GM23338 (cell line): ENCODE data around the gene GPC5. TPM values are rescaled to one million over a fixed set of nuclear protein-coding genes. Genes with fewer than 3 reads are reported as not detected.

Experiments
- ATAC-seq: fragments of 200-7000 bp; cut with Tn5 transposase; 3 replicates; pipeline ENCODE4 v1.9.1; 2020
- DNase-seq: peaks from one replicate; pipeline ENCODE4 v3.0.0-alpha.2; 2015; ENCODE audit warnings: low spot score
- H2AFZ ChIP-seq: fragments of 200-600 bp; sonication (generic); 2 replicates; pipeline ENCODE4 v1.8.0; 2016; ENCODE audit warnings: antibody characterized with exemption, mild to moderate bottlenecking, moderate library complexity
- H3F3A ChIP-seq: fragments of 200-600 bp; sonication (generic); replicated peaks from 2 replicates; pipeline ENCODE4 v1.8.0; 2017; ENCODE audit warnings: antibody characterized with exemption, mixed run types, low read depth
- H3K27ac ChIP-seq: fragments of 200-600 bp; sonication (generic); 2 replicates; pipeline ENCODE4 v1.6.1; 2016; ENCODE audit warnings: low read depth
- H3K27me3 ChIP-seq: fragments of 200-600 bp; sonication (generic); 2 replicates; pipeline ENCODE4 v1.8.0; 2016; ENCODE audit warnings: mild to moderate bottlenecking, mixed run types, moderate library complexity; ENCODE audit not compliant: insufficient read depth
- H3K36me3 ChIP-seq: fragments of 200-600 bp; sonication (generic); 2 replicates; pipeline ENCODE4 v1.8.0; 2016; ENCODE audit warnings: mild to moderate bottlenecking; ENCODE audit not compliant: insufficient read depth
- H3K4me1 ChIP-seq: fragments of 200-600 bp; sonication (generic); 2 replicates; pipeline ENCODE4 v1.8.0; 2016; ENCODE audit warnings: mild to moderate bottlenecking, moderate library complexity; ENCODE audit not compliant: insufficient read depth
- H3K4me2 ChIP-seq: fragments of 200-600 bp; sonication (generic); 2 replicates; pipeline ENCODE4 v1.7.1; 2017; ENCODE audit warnings: mixed run types
- H3K4me3 ChIP-seq: fragments of 200-600 bp; sonication (generic); 2 replicates; pipeline ENCODE4 v1.6.1; 2016; ENCODE audit warnings: mixed run types
- H3K79me2 ChIP-seq: fragments of 200-600 bp; sonication (generic); replicated peaks from 2 replicates; pipeline ENCODE4 v1.8.0; 2017; ENCODE audit warnings: mild to moderate bottlenecking; ENCODE audit not compliant: insufficient read depth
- H3K9me2 ChIP-seq: fragments of 200-600 bp; sonication (generic); 2 replicates; pipeline ENCODE4 v1.8.0; 2017; ENCODE audit not compliant: insufficient read depth
- H4K20me1 ChIP-seq: fragments of 200-600 bp; sonication (generic); replicated peaks from 2 replicates; pipeline ENCODE4 v1.8.0; 2017; ENCODE audit warnings: mild to moderate bottlenecking; ENCODE audit not compliant: insufficient read depth
- H3K27ac Mint-ChIP-seq: 2 replicates; pipeline ENCODE4 v1.8.0; 2020; ENCODE audit warnings: inconsistent platforms, mild to moderate bottlenecking, moderate library complexity, mixed read lengths
- H3K27me3 Mint-ChIP-seq: 3 replicates; pipeline ENCODE4 v1.8.0; 2022; ENCODE audit warnings: low read depth, mild to moderate bottlenecking, moderate library complexity, mixed read lengths, inconsistent platforms; ENCODE audit not compliant: insufficient read depth, poor library complexity
- H3K36me3 Mint-ChIP-seq: 3 replicates; pipeline ENCODE4 v1.8.0; 2021; ENCODE audit warnings: low read depth, mild to moderate bottlenecking, inconsistent platforms, moderate library complexity, mixed read lengths
- H3K4me1 Mint-ChIP-seq: 3 replicates; pipeline ENCODE4 v1.8.0; 2020; ENCODE audit warnings: mild to moderate bottlenecking, inconsistent platforms, mixed read lengths
- H3K4me3 Mint-ChIP-seq: 3 replicates; pipeline ENCODE4 v1.8.0; 2021; ENCODE audit warnings: moderate library complexity, mild to moderate bottlenecking, inconsistent platforms, mixed read lengths
- H3K9me3 Mint-ChIP-seq: 3 replicates; pipeline ENCODE4 v1.8.0; 2020; ENCODE audit warnings: moderate library complexity, mild to moderate bottlenecking, inconsistent platforms, mixed read lengths
- CREB1 ChIP-seq: fragments of 250-450 bp; sonication (Bioruptor Pico); IDR thresholded peaks from 2 replicates; pipeline ENCODE4 v1.5.0; 2020; ENCODE audit warnings: low read depth, mild to moderate bottlenecking, moderate library complexity
- CTCF ChIP-seq, 2 experiments: fragments of 200-600 bp in 1 of 2; sonication (generic) in 1 of 2; conservative IDR thresholded peaks; 2 replicates each; pipeline versions ENCODE4 v1.5.1 to v1.6.1; 2016 to 2017; ENCODE audit warnings: antibody characterized with exemption in 2 of 2, low read depth in 2 of 2, mild to moderate bottlenecking in 2 of 2, moderate library complexity in 1 of 2
- ETS1 ChIP-seq: IDR thresholded peaks from 2 replicates; pipeline ENCODE4 v1.6.1; 2016; ENCODE audit warnings: antibody characterized with exemption
- EZH2 ChIP-seq: fragments of 200-600 bp; sonication (generic); IDR thresholded peaks from one replicate; pipeline ENCODE4 v1.8.0; 2017; ENCODE audit warnings: antibody characterized with exemption, mild to moderate bottlenecking, low read depth; ENCODE audit not compliant: unreplicated experiment
- EZH2phosphoT487 ChIP-seq: fragments of 200-600 bp; sonication (generic); IDR thresholded peaks from one replicate; pipeline ENCODE4 v1.8.1; 2018; ENCODE audit warnings: antibody characterized with exemption; ENCODE audit not compliant: unreplicated experiment
- JUNB ChIP-seq: IDR thresholded peaks from one replicate; pipeline ENCODE4 v1.6.1; 2016; ENCODE audit warnings: antibody characterized with exemption; ENCODE audit not compliant: unreplicated experiment
- POLR2AphosphoS5 ChIP-seq: IDR thresholded peaks from 2 replicates; pipeline ENCODE4 v1.6.1; 2016; ENCODE audit warnings: antibody characterized with exemption, low read depth
- STAT1 ChIP-seq: IDR thresholded peaks from one replicate; pipeline ENCODE4 v1.6.1; 2016; ENCODE audit warnings: antibody characterized with exemption; ENCODE audit not compliant: unreplicated experiment
- ZNF114 ChIP-seq: fragments of 250-450 bp; sonication (Bioruptor Pico); IDR thresholded peaks from 2 replicates; pipeline ENCODE4 v1.5.0; 2020; ENCODE audit warnings: mild to moderate bottlenecking, moderate library complexity
- ZNF462 ChIP-seq: fragments of 250-450 bp; sonication (Bioruptor Pico); IDR thresholded peaks from 2 replicates; pipeline ENCODE4 v1.5.0; 2020; ENCODE audit warnings: mild to moderate bottlenecking, moderate library complexity
- polyA plus RNA-seq: library from polyadenylated mRNA; unstranded; fragments of >200 nt; fragmentation: Nextera tagmentation; extraction: Ambion mirVana; gene quantifications from 2 replicates; pipeline ENCODE4 v1.2.1, GENCODE V29; 2016
- total RNA-seq: library from RNA; depleted of rRNA; stranded (reverse); fragments of >200 nt; shearing (Covaris generic); gene quantifications from 2 replicates; pipeline ENCODE4 v1.2.3, GENCODE V29; 2014

The GPC5 gene
- total and polyA plus RNA-seq, 2 experiments from 2014 or later = 0.95 to 1.1 TPM

GRCh38 chr13:91529739-91530482, 131.5 kb downstream of the GPC5 start:
- Histone ChIP-seq H3K4me2 (no peak overlapping the region), H3K9me2 (no peaks in the 10 kb centered on the region), H3K4me3 (no peak overlapping the region), H3K4me1 (no peaks in the 10 kb centered on the region; the same call in 1 of the 2 replicates), H3K27ac (no peak overlapping the region), H2AFZ (no peak overlapping the region), H4K20me1 (no peaks in the 10 kb centered on the region), H3F3A (no peaks in the 10 kb centered on the region), H3K36me3 (no peaks in the 10 kb centered on the region), H3K27me3 (no peaks in the 10 kb centered on the region), H3K79me2 (no peaks in the 10 kb centered on the region)
- Mint-ChIP-seq H3K9me3 (peaks cover 10% of the 10 kb centered on the region; the same call in 1 of the 3 replicates), H3K36me3 (peaks cover 3% of the 10 kb centered on the region; the same call in 1 of the 3 replicates), H3K27me3 (no peaks in the 10 kb centered on the region), H3K4me1 (peaks cover 2% of the 10 kb centered on the region), H3K4me3 (no peak overlapping the region), H3K27ac (no peak overlapping the region)
- no peak for ATAC-seq
- no peak for DNase-seq
- TF ChIP-seq CREB1 (CRISPR knock-in tag) = no peak
- no peak for TF ChIP-seq EZH2
- TF ChIP-seq STAT1 = no peak
- no peak for TF ChIP-seq CTCF (conservative IDR thresholded peaks at IDR 0.05; ENCODE audit: low read depth in 2 of 2)
- TF ChIP-seq ZNF114 (CRISPR knock-in tag) = no peak
- TF ChIP-seq JUNB = no peak
- no peak for TF ChIP-seq ETS1
- TF ChIP-seq POLR2AphosphoS5 = no peak

- H3K79me2 ChIP-seq = no peaks in the 10 kb centered on the region
- no peak for ATAC-seq
- peaks cover 4% of the 10 kb centered on the region for H3K4me1 Mint-ChIP-seq
- no peak for TF ChIP-seq CREB1 (CRISPR knock-in tag)
- TF ChIP-seq POLR2AphosphoS5 = no peak
- TF ChIP-seq EZH2phosphoT487 = no peak
- no peak for TF ChIP-seq EZH2
- TF ChIP-seq ZNF462 (CRISPR knock-in tag) = no peak
These were observed 133.2 kb downstream of the GPC5 start for GRCh38 chr13:91531646-91532045.

More at GRCh38 chr13:91531646-91532045, 133.2 kb downstream of the GPC5 start:
- Histone ChIP-seq H3K4me2 (no peak overlapping the region), H3K27me3 (no peaks in the 10 kb centered on the region), H2AFZ (no peak overlapping the region), H3K36me3 (no peaks in the 10 kb centered on the region), H3F3A (no peaks in the 10 kb centered on the region), H3K4me3 (no peak overlapping the region), H3K27ac (no peak overlapping the region), H3K9me2 (0 out of 2 replicates have a peak, but pooled peaks cover 2% of the 10 kb centered on the region), H3K4me1 (no peaks in the 10 kb centered on the region; the same call in 1 of the 2 replicates), H4K20me1 (no peaks in the 10 kb centered on the region)
- no peak overlapping the region for H3K4me3 Mint-ChIP-seq
- peaks cover 9% of the 10 kb centered on the region; the same call in 1 of the 3 replicates for H3K9me3 Mint-ChIP-seq
- no peak for DNase-seq
- H3K27me3 Mint-ChIP-seq = no peaks in the 10 kb centered on the region
- H3K27ac Mint-ChIP-seq = no peak overlapping the region
- H3K36me3 Mint-ChIP-seq = peaks cover 2% of the 10 kb centered on the region; the same call in 1 of the 3 replicates
